Measurements from ENCODE around the gene SOCS7.
A peak's percentile ranks its signal among the peaks of the same experiment; 100 is the strongest.

SOCS7 gene

GRCh38 chr17:38419508-38419981 is 67.9 kb downstream of the SOCS7 start:
- H3K27ac ChIP-seq (ENCODE audit: insufficient read depth, low read length, poor library complexity, severe bottlenecking), result no peak overlapping the region
- H3K36me3 ChIP-seq (ENCODE audit: control insufficient read depth, insufficient read depth, low read length), result no peaks in the 10 kb centered on the region
- DNase-seq, result no peak
- no peak overlapping the region for H3K4me3 ChIP-seq (ENCODE audit: insufficient read depth, low read depth, low read length, poor library complexity, severe bottlenecking)
- no peaks in the 10 kb centered on the region for H3K9me3 ChIP-seq (ENCODE audit: control insufficient read depth, low read length)
- peaks cover 8% of the 10 kb centered on the region for H3K4me1 ChIP-seq (ENCODE audit: control insufficient read depth, insufficient read depth, low read length, poor library complexity, severe bottlenecking)
- H3K27me3 ChIP-seq (replicated peaks; ENCODE audit: control insufficient read depth, insufficient read depth, low read length, poor library complexity, severe bottlenecking), result peaks cover 32% of the 10 kb centered on the region

DNA sequence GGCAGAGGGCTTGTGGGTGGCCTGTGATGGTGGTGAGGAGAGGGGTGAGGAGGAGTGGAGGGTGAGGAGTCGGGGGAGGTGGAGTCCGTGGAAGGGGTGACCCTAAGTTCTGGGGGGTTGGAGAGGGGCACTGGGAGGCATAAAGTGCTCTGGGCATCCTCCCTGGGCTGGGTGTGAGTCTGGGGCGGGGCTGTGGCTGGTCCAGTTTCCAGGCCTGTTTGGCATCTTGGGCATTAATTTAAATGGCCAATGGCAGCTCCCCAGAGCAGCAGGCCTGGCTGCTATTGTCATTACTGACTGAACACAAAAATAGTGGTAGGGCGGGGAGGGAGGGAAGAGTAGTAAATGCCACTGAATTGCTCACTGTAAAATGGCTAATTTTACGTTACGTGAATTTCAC is 68.9 kb downstream of the SOCS7 start:
- Histone ChIP-seq H3K4me1 (ENCODE audit: control insufficient read depth, insufficient read depth, low read length, poor library complexity, severe bottlenecking) (peaks cover 4% of the 10 kb centered on the region), H3K36me3 (ENCODE audit: control insufficient read depth, insufficient read depth, low read length) (no peaks in the 10 kb centered on the region), H3K9me3 (ENCODE audit: control insufficient read depth, low read length) (no peaks in the 10 kb centered on the region), H3K27ac (ENCODE audit: insufficient read depth, low read length, poor library complexity, severe bottlenecking) (no peak overlapping the region), H3K27me3 (replicated peaks; ENCODE audit: control insufficient read depth, insufficient read depth, low read length, poor library complexity, severe bottlenecking) (peaks cover 32% of the 10 kb centered on the region), H3K4me3 (ENCODE audit: insufficient read depth, low read depth, low read length, poor library complexity, severe bottlenecking) (no peak overlapping the region)
- no peak for DNase-seq

GRCh38 chr17:38421171-38421841 is 69.7 kb downstream of the SOCS7 start:
- H3K4me1 ChIP-seq (ENCODE audit: control insufficient read depth, insufficient read depth, low read length, poor library complexity, severe bottlenecking), result peaks cover 4% of the 10 kb centered on the region
- peaks cover 32% of the 10 kb centered on the region for H3K27me3 ChIP-seq (replicated peaks; ENCODE audit: control insufficient read depth, insufficient read depth, low read length, poor library complexity, severe bottlenecking)
- no peak for DNase-seq
- H3K9me3 ChIP-seq (ENCODE audit: control insufficient read depth, low read length), result no peaks in the 10 kb centered on the region
- no peak overlapping the region for H3K27ac ChIP-seq (ENCODE audit: insufficient read depth, low read length, poor library complexity, severe bottlenecking)
- H3K4me3 ChIP-seq (ENCODE audit: insufficient read depth, low read depth, low read length, poor library complexity, severe bottlenecking), result no peak overlapping the region
- H3K36me3 ChIP-seq (ENCODE audit: control insufficient read depth, insufficient read depth, low read length), result no peaks in the 10 kb centered on the region

DNA sequence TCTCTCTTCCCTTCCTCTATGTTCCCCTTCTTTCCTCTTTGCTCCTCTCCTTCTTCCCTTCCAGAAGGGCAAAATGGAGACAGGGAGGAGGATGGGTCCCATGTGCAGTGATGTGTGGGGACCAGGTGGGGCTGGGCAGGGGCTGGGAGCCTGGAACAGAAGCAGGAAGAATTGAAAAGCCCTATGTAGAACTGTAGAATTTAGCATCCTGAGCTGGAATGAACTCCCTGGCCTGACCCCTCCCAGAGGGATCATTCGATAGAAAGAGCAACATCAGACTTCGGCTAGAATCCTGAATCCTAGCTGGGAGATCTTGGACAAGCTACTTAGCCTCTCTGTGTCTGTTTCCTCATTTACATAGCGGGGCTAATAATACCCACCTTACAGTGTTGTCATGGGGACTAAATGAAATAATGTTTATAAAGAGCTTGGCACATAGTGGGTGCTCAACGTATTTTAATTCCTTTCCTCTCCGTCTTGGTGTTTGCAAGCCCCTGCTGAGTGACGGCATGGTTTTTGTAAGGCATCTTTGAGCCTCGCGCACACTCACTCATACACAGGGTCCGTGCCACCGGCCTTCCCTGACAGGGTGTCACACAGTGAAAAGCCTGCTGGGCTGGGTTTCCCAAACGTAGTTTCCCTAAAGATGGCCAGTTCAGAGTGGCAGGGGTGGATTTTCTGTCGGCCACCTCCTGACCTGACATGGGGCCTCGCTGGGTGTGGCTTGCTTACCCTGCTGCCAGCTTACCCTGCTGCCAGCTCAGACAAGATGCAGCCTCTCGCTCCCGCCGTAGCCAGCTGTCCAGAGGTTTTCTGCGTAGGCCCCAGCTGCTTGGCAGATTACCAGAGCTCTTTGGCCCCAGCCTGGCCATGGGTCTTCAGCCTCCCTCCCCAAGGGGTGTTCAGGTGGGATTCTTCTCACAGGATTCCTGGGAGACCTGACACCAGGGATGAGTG is 70.5 kb downstream of the SOCS7 start:
- H3K36me3 ChIP-seq (ENCODE audit: control insufficient read depth, insufficient read depth, low read length), result no peaks in the 10 kb centered on the region

DNA sequence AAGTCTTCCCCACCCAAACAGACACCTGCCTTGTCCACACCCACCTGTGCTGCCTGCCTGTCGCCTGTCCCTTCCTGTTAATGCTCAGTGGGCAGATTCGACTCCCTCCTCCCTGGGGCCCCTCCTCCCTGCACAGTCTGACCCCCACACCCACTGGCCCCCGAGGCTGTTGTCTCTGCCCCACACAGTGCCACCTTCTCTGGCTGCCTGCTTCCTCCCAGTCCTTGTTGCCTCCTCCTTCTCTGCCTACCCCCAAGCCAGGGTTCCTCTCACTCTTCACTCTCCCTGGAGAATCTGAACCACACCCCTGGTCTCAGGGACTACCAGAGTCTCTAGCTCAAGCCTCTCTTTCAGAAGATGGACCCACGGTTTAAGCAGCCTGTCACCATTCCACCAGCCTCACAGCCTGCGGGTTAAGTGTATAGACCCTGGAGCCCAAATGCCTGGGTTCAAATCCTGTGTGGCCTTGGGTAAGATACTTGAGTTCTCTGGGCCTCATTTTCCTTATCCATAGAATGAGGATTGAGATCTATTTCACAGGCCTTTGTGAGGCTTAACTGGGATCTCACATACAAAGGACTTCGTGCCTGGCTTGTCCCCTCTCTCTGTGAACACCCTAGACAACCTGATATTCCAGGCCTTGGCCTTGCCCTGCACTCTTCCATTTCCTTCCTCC is 72.8 kb downstream of the SOCS7 start:
- no peaks in the 10 kb centered on the region for H3K36me3 ChIP-seq (ENCODE audit: control insufficient read depth, insufficient read depth, low read length)
- H3K4me1 ChIP-seq (ENCODE audit: control insufficient read depth, insufficient read depth, low read length, poor library complexity, severe bottlenecking), result peaks cover 11% of the 10 kb centered on the region
- no peak overlapping the region for H3K4me3 ChIP-seq (ENCODE audit: insufficient read depth, low read depth, low read length, poor library complexity, severe bottlenecking)
- no peaks in the 10 kb centered on the region for H3K9me3 ChIP-seq (ENCODE audit: control insufficient read depth, low read length)
- H3K27me3 ChIP-seq (replicated peaks; ENCODE audit: control insufficient read depth, insufficient read depth, low read length, poor library complexity, severe bottlenecking), result peaks cover 16% of the 10 kb centered on the region
- H3K27ac ChIP-seq (ENCODE audit: insufficient read depth, low read length, poor library complexity, severe bottlenecking), result no peak overlapping the region
- no peak for DNase-seq

More for the DNA sequence above, 70.5 kb downstream of the SOCS7 start:
- Histone ChIP-seq H3K27ac (ENCODE audit: insufficient read depth, low read length, poor library complexity, severe bottlenecking) (no peak overlapping the region), H3K27me3 (replicated peaks; ENCODE audit: control insufficient read depth, insufficient read depth, low read length, poor library complexity, severe bottlenecking) (peaks cover 32% of the 10 kb centered on the region), H3K4me1 (ENCODE audit: control insufficient read depth, insufficient read depth, low read length, poor library complexity, severe bottlenecking) (peaks cover 4% of the 10 kb centered on the region), H3K9me3 (ENCODE audit: control insufficient read depth, low read length) (no peaks in the 10 kb centered on the region), H3K4me3 (ENCODE audit: insufficient read depth, low read depth, low read length, poor library complexity, severe bottlenecking) (no peak overlapping the region)
- DNase-seq, result no peak

- Histone ChIP-seq H3K36me3 (ENCODE audit: control insufficient read depth, insufficient read depth, low read length) (no peaks in the 10 kb centered on the region), H3K9me3 (ENCODE audit: control insufficient read depth, low read length) (no peaks in the 10 kb centered on the region), H3K4me3 (ENCODE audit: insufficient read depth, low read depth, low read length, poor library complexity, severe bottlenecking) (no peak overlapping the region), H3K27me3 (replicated peaks; ENCODE audit: control insufficient read depth, insufficient read depth, low read length, poor library complexity, severe bottlenecking) (peaks cover 10% of the 10 kb centered on the region), H3K27ac (ENCODE audit: insufficient read depth, low read length, poor library complexity, severe bottlenecking) (no peak overlapping the region), H3K4me1 (ENCODE audit: control insufficient read depth, insufficient read depth, low read length, poor library complexity, severe bottlenecking) (peaks cover 11% of the 10 kb centered on the region)
- no peak for DNase-seq
These were observed 73.4 kb downstream of the SOCS7 start for GRCh38 chr17:38425031-38425430.

- H3K9me3 ChIP-seq (ENCODE audit: control insufficient read depth, low read length), result no peaks in the 10 kb centered on the region
- no peak overlapping the region for H3K4me3 ChIP-seq (ENCODE audit: insufficient read depth, low read depth, low read length, poor library complexity, severe bottlenecking)
- peaks cover 3% of the 10 kb centered on the region for H3K27me3 ChIP-seq (replicated peaks; ENCODE audit: control insufficient read depth, insufficient read depth, low read length, poor library complexity, severe bottlenecking)
- DNase-seq, result no peak
- no peaks in the 10 kb centered on the region for H3K36me3 ChIP-seq (ENCODE audit: control insufficient read depth, insufficient read depth, low read length)
- no peak overlapping the region for H3K27ac ChIP-seq (ENCODE audit: insufficient read depth, low read length, poor library complexity, severe bottlenecking)
- peaks cover 11% of the 10 kb centered on the region for H3K4me1 ChIP-seq (ENCODE audit: control insufficient read depth, insufficient read depth, low read length, poor library complexity, severe bottlenecking)
These were observed 74.1 kb downstream of the SOCS7 start for GRCh38 chr17:38425744-38426143.

DNA sequence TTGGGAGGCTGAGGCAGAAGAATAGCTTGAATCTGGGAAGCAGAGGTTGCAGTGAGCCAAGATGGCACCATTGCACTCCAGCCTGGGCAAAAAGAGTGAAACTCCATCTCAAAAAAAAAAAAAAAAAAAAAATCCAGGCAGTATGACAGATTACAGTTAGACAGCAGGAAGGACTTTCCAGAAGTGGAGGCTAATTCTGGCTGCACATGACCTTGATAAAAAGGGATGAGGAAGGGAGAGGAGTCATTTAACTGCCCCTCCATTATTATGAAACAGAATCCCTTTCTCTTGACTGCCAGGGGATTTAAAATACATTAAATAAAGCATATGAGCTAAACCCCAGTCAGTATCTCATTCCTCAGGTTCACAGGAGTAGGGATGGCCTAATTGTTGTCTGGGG is 74.8 kb downstream of the SOCS7 start:
- H3K36me3 ChIP-seq (ENCODE audit: control insufficient read depth, insufficient read depth, low read length), result no peaks in the 10 kb centered on the region
- no peak overlapping the region for H3K27ac ChIP-seq (ENCODE audit: insufficient read depth, low read length, poor library complexity, severe bottlenecking)
- H3K27me3 ChIP-seq (replicated peaks; ENCODE audit: control insufficient read depth, insufficient read depth, low read length, poor library complexity, severe bottlenecking), result peaks cover 3% of the 10 kb centered on the region
- H3K4me1 ChIP-seq (ENCODE audit: control insufficient read depth, insufficient read depth, low read length, poor library complexity, severe bottlenecking), result peaks cover 11% of the 10 kb centered on the region
- no peak overlapping the region for H3K4me3 ChIP-seq (ENCODE audit: insufficient read depth, low read depth, low read length, poor library complexity, severe bottlenecking)
- no peak for DNase-seq
- H3K9me3 ChIP-seq (ENCODE audit: control insufficient read depth, low read length), result no peaks in the 10 kb centered on the region

GRCh38 chr17:38427160-38427949 is 75.7 kb downstream of the SOCS7 start:
- Histone ChIP-seq H3K27me3 (replicated peaks; ENCODE audit: control insufficient read depth, insufficient read depth, low read length, poor library complexity, severe bottlenecking) (peaks cover 3% of the 10 kb centered on the region), H3K36me3 (ENCODE audit: control insufficient read depth, insufficient read depth, low read length) (no peaks in the 10 kb centered on the region), H3K4me1 (ENCODE audit: control insufficient read depth, insufficient read depth, low read length, poor library complexity, severe bottlenecking) (peaks cover 11% of the 10 kb centered on the region), H3K27ac (ENCODE audit: insufficient read depth, low read length, poor library complexity, severe bottlenecking) (no peak overlapping the region), H3K9me3 (ENCODE audit: control insufficient read depth, low read length) (no peaks in the 10 kb centered on the region), H3K4me3 (ENCODE audit: insufficient read depth, low read depth, low read length, poor library complexity, severe bottlenecking) (peak overlapping the region; percentile 43)
- DNase-seq, result no peak
